Mesothelial cell of epicardium (in vitro differentiated cells): ENCODE measurements around the gene FNDC4. TPM values are rescaled to one million over a fixed set of nuclear protein-coding genes. Genes with fewer than 3 reads are reported as not detected.

Experiments
- DNase-seq, 2 experiments: peaks; one replicate each; pipeline ENCODE4 v3.0.0; 2021; ENCODE audit warnings: low spot score in 2 of 2; ENCODE audit not compliant: unreplicated experiment in 2 of 2
- H3K27ac Mint-ChIP-seq: 2 replicates; pipeline ENCODE4 v1.8.0; 2021; ENCODE audit warnings: mixed read lengths
- H3K27me3 Mint-ChIP-seq: 2 replicates; pipeline ENCODE4 v1.8.0; 2021; ENCODE audit warnings: low read depth, mixed read lengths
- H3K36me3 Mint-ChIP-seq: 2 replicates; pipeline ENCODE4 v1.8.0; 2021; ENCODE audit warnings: mixed read lengths
- H3K4me1 Mint-ChIP-seq: 2 replicates; pipeline ENCODE4 v1.8.0; 2021; ENCODE audit warnings: mixed read lengths
- H3K4me3 Mint-ChIP-seq: 2 replicates; pipeline ENCODE4 v1.8.0; 2021; ENCODE audit warnings: mild to moderate bottlenecking, moderate library complexity, mixed read lengths
- H3K9me3 Mint-ChIP-seq: 2 replicates; pipeline ENCODE4 v1.8.0; 2021; ENCODE audit warnings: mixed read lengths
- total RNA-seq: library from RNA; stranded (reverse); gene quantifications from 3 replicates; pipeline ENCODE4 v1.2.1, GENCODE V29; 2021
- TF ChIP-seq, protein P1 (sequence below): fragments of 200-600 bp; sonication (generic); IDR thresholded peaks from one replicate; pipeline ENCODE4 v1.5.0; 2021; ENCODE audit warnings: antibody characterized with exemption; ENCODE audit not compliant: unreplicated experiment

The FNDC4 gene
- total RNA-seq, 1 donor from 2014 or later, result 8.1 TPM

GRCh38 chr2:27507293-27507692, 12.3 kb upstream of the FNDC4 start:
- DNase-seq, result no peak
- Mint-ChIP-seq H3K9me3 (no peaks in the 10 kb centered on the region), H3K4me1 (no peaks in the 10 kb centered on the region), H3K27me3 (peaks cover 21% of the 10 kb centered on the region), H3K27ac (no peak overlapping the region), H3K36me3 (no peaks in the 10 kb centered on the region), H3K4me3 (no peak overlapping the region)
- TF ChIP-seq, protein P1, sequence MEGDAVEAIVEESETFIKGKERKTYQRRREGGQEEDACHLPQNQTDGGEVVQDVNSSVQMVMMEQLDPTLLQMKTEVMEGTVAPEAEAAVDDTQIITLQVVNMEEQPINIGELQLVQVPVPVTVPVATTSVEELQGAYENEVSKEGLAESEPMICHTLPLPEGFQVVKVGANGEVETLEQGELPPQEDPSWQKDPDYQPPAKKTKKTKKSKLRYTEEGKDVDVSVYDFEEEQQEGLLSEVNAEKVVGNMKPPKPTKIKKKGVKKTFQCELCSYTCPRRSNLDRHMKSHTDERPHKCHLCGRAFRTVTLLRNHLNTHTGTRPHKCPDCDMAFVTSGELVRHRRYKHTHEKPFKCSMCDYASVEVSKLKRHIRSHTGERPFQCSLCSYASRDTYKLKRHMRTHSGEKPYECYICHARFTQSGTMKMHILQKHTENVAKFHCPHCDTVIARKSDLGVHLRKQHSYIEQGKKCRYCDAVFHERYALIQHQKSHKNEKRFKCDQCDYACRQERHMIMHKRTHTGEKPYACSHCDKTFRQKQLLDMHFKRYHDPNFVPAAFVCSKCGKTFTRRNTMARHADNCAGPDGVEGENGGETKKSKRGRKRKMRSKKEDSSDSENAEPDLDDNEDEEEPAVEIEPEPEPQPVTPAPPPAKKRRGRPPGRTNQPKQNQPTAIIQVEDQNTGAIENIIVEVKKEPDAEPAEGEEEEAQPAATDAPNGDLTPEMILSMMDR, result no peak

GRCh38 chr2:27506587-27506986, 11.6 kb upstream of the FNDC4 start:
- Mint-ChIP-seq H3K9me3 (no peaks in the 10 kb centered on the region), H3K27me3 (peaks cover 27% of the 10 kb centered on the region), H3K4me1 (no peaks in the 10 kb centered on the region)

DNA sequence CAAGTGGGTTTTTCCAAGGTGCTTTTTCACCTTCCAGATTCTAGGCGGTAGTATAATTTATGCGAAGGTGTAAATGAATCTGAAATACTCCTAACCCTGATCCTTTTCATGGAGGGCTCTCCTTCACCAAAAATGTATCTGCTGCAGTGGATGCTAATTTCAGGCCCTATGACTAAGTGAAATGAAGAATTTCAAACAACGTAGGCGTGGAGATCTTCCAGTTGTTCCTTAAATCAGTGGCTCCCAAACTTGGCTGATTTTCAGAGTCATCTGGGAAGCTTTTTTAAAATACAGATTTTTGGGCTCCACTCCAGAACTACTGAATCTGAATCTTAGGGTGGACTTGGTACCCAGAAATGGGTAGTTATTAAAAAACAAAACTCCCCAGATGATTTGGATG, 7.1 kb upstream of the FNDC4 start:
- Mint-ChIP-seq H3K4me1 (no peaks in the 10 kb centered on the region), H3K9me3 (no peaks in the 10 kb centered on the region), H3K27me3 (peaks cover 55% of the 10 kb centered on the region), H3K36me3 (no peaks in the 10 kb centered on the region), H3K4me3 (no peak overlapping the region), H3K27ac (no peak overlapping the region)
- no peak for DNase-seq
- TF ChIP-seq, protein P1, result no peak

More at GRCh38 chr2:27506587-27506986, 11.6 kb upstream of the FNDC4 start:
- H3K36me3 Mint-ChIP-seq, result no peaks in the 10 kb centered on the region
- no peak for DNase-seq
- TF ChIP-seq, protein P1, result no peak
- H3K27ac Mint-ChIP-seq, result no peak overlapping the region
- H3K4me3 Mint-ChIP-seq, result no peak overlapping the region

DNA sequence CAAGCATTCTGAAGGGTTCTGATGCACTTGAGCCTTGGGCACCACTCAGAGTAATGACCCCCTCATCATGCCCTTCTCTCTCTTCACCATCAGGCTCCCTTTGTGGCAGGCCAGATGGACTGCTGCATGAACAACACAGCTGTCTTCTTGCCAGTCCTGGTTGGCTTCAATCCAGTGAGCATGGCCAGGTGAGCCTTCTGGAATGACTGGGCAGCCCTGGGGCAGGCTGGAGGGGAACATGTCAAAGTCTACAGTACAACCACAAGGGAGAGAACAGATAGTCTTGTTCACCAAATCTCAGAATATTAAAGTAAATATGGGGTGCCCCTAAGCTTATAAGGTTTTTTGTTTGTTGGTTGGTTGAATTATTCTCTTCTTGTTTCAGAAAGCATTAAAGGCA, 6.0 kb upstream of the FNDC4 start:
- TF ChIP-seq, protein P1, result no peak
- Mint-ChIP-seq H3K4me1 (no peaks in the 10 kb centered on the region), H3K36me3 (no peaks in the 10 kb centered on the region), H3K27ac (no peak overlapping the region), H3K9me3 (no peaks in the 10 kb centered on the region), H3K4me3 (no peak overlapping the region), H3K27me3 (peaks cover 57% of the 10 kb centered on the region)
- no peak for DNase-seq

DNA sequence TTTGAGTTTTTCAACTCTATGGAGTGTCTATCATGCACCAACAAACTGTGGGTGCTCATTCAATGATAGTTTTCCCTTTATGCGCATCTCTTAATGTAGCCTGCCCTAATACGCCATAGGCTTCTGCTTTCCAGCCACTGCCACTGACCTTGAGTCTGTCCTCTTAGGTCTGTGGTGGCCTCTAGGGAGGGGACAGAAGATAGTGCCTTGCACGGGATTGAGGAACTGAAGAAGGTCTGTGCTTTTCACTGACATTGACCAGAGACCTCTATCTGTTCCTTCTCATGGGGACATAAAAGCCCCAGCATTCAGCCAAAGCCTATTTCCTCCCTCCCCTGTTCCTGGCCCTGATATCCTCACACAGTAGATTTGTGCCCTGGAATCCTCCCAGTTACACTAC, 4.0 kb upstream of the FNDC4 start:
- no peak overlapping the region for H3K27ac Mint-ChIP-seq
- H3K4me1 Mint-ChIP-seq, result peaks cover 9% of the 10 kb centered on the region
- peaks cover 71% of the 10 kb centered on the region for H3K27me3 Mint-ChIP-seq

More for the DNA sequence above, 4.0 kb upstream of the FNDC4 start:
- Mint-ChIP-seq H3K9me3 (no peaks in the 10 kb centered on the region), H3K36me3 (no peaks in the 10 kb centered on the region), H3K4me3 (no peak overlapping the region)
- DNase-seq, result no peak
- TF ChIP-seq, protein P1, result no peak
